ENCODE results near the gene ZNF888. TPM values are rescaled to one million over a fixed set of nuclear protein-coding genes. Genes with fewer than 3 reads are reported as not detected.
"Not testable (repeated sequence)": the region's sequence is repeated elsewhere in the genome, so short reads cannot be mapped to it uniquely, and the experiment has no call there.

Gene ZNF888
- total and polyA plus RNA-seq, 2 donors (not counting 1 experiment from before 2014, with no cell fraction given), result 2.7 to 15.6 TPM

DNA sequence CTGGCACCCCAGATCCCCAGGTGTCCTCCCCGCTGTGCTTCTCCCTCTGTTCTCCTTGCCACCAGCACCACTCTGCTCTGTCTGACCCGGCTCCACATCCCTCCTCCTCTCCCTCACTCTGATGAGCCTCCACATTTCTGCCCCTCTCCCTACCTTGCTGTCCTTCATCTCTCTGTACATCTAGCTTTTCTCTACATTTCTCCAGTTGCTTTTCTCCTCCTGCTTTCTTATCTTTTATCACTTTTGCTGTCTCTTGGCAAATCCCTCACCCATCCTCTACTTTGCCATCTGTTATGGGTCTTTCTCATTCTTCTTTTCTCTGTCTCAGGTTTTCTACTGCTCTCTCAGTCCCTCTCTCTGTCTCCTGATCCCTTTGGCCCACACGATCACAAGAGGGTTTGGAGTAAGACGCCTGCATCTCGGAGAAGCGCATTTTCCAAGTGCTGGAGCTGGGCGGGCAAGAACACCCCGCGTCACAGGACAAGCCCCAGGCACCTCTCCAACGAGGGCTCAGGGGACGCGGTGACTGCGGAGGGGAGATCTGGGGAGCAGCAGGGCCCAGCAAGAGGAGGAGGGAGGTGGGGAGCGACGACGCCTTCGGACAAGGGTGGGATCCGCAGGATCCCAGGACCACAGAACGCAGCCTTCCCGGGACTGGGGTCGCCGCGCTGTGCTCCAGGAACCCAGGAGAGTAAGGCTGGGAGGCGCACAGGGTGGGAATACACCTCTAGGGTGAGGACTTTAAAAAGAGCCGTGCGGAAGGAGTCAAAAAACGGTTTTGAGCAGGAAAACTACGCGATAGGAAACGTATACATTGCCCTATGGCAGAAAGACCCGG lies 66.5 kb downstream of the ZNF888 start:
- POLR2A ChIA-PET; ATAC-seq (ENCODE audit: low read depth); CTCF ChIA-PET; H3K27me3 ChIP-seq (replicated peaks in 1 of 4; ENCODE audit: control extremely low read depth in 1 of 4, control insufficient read depth in 3 of 4, insufficient read depth in 4 of 4, low read length in 3 of 4); H4K20me1 ChIP-seq (ENCODE audit: control insufficient read depth, insufficient read depth, low read length, poor library complexity, severe bottlenecking); H3K4me1 ChIP-seq (ENCODE audit: control insufficient read depth in 2 of 2, insufficient read depth in 2 of 2, low read length in 2 of 2); H3K9me3 Mint-ChIP-seq (ENCODE audit: insufficient read depth); H3K27me3 Mint-ChIP-seq; H3K9me3 ChIP-seq (ENCODE audit: control extremely low read depth in 1 of 3, control insufficient read depth in 2 of 3, insufficient read depth in 1 of 3, low read length in 2 of 3): not testable (repeated sequence)
- peak; percentile 15 for DNase-seq
- Mint-ChIP-seq H3K4me1 (peaks cover 22% of the 10 kb centered on the region), H3K27ac (peak overlapping the region; percentile 85), H3K4me3 (peak overlapping the region; percentile 93)
- Histone ChIP-seq H3K9ac (ENCODE audit: low read length) (peak overlapping the region; percentile 83), H3K27ac (ENCODE audit: low read length in 2 of 2) (peak overlapping the region; percentile 55 to 76), H3K4me2 (replicated peaks; ENCODE audit: low read depth, low read length, poor library complexity, severe bottlenecking) (peak overlapping the region; percentile 88), H2AFZ (ENCODE audit: insufficient read depth, low read depth, low read length, poor library complexity, severe bottlenecking) (peak overlapping the region; percentile 95), H3K36me3 (replicated peaks in 1 of 2; ENCODE audit: control extremely low read depth in 1 of 2, control insufficient read depth in 1 of 2, extremely low read depth in 1 of 2, insufficient read depth in 2 of 2, low read length in 1 of 2) (peaks cover 4 to 19% of the 10 kb centered on the region in 2 experiments), H3K4me3 (ENCODE audit: control extremely low read depth in 1 of 5, extremely low read depth in 1 of 5, insufficient read depth in 1 of 5, low read depth in 2 of 5, low read length in 4 of 5) (peak overlapping the region; percentile 74 to 82 (median 78)), H3K79me2 (ENCODE audit: control insufficient read depth, insufficient read depth, low read length) (peaks cover 22% of the 10 kb centered on the region)
- intact Hi-C loops (cut with micrococcal nuclease), result loop anchor here (1.0 kb wide), 1 partner anchor 41 kb away; the partner anchor contains the start of gene ZNF320
- WGBS (ENCODE audit: insufficient coverage), result 1% methylated on average over 18 of the region's 31 CpGs

Small RNAs within 50 kb of the gene (small RNA-seq; reads per million reads assigned to genes)
- not detected for gene ZNF320 (ENCODE audit: insufficient read length, low read depth, low replicate concordance)

Other genes with a start within 250 kb of the ZNF888 start
- 51.5 and 57.9 TPM in 2 replicates for gene ZNF611, start 188.4 kb downstream of the ZNF888 start, total RNA-seq
- 5.7 and 10.2 TPM in 2 replicates for gene ZNF611, start 188.4 kb downstream of the ZNF888 start, polyA plus RNA-seq
- gene ZNF600, start 136.6 kb downstream of the ZNF888 start, total RNA-seq, result 41.7 and 51.6 TPM in 2 replicates
- gene ZNF600, start 136.6 kb downstream of the ZNF888 start, polyA plus RNA-seq, result 27.2 and 40.6 TPM in 2 replicates
- gene ZNF28, start 101.8 kb downstream of the ZNF888 start, total RNA-seq, result 26.2 and 27.4 TPM in 2 replicates
- 3.6 and 3.7 TPM in 2 replicates for gene ZNF28, start 101.8 kb downstream of the ZNF888 start, polyA plus RNA-seq
- 35.3 and 37.7 TPM in 2 replicates for gene ZNF468, start 65.8 kb downstream of the ZNF888 start, total RNA-seq
- 12.6 and 14.3 TPM in 2 replicates for gene ZNF468, start 65.8 kb downstream of the ZNF888 start, polyA plus RNA-seq
- gene ZNF320, start 25.8 kb downstream of the ZNF888 start, total RNA-seq, result 33.1 and 36.0 TPM in 2 replicates
- 7.8 and 14.5 TPM in 2 replicates for gene ZNF320, start 25.8 kb downstream of the ZNF888 start, polyA plus RNA-seq
- 22.3 and 25.0 TPM in 2 replicates for gene ZNF816, start 39.5 kb upstream of the ZNF888 start, total RNA-seq
- gene ZNF816, start 39.5 kb upstream of the ZNF888 start, polyA plus RNA-seq, result 3.5 and 4.5 TPM in 2 replicates
- 0.49 TPM in 1 of 2 replicates, not detected in the other for gene ERVV-1, start 90.5 kb upstream of the ZNF888 start, total RNA-seq
- gene ERVV-1, start 90.5 kb upstream of the ZNF888 start, polyA plus RNA-seq, result not detected in 2 replicates
- gene ERVV-2, start 121.3 kb upstream of the ZNF888 start, total RNA-seq, result not detected in 2 replicates
- not detected in 2 replicates for gene ERVV-2, start 121.3 kb upstream of the ZNF888 start, polyA plus RNA-seq
- 87.8 and 97.5 TPM in 2 replicates for gene ZNF160, start 180.0 kb upstream of the ZNF888 start, total RNA-seq
- gene ZNF160, start 180.0 kb upstream of the ZNF888 start, polyA plus RNA-seq, result 49.9 and 63.6 TPM in 2 replicates
- gene ZNF415, start 209.5 kb upstream of the ZNF888 start, total RNA-seq, result 6.7 and 8.2 TPM in 2 replicates
- gene ZNF415, start 209.5 kb upstream of the ZNF888 start, polyA plus RNA-seq, result 4.2 and 4.5 TPM in 2 replicates
- gene ZNF347, start 235.6 kb upstream of the ZNF888 start, total RNA-seq, result 31.6 and 40.5 TPM in 2 replicates
- gene ZNF347, start 235.6 kb upstream of the ZNF888 start, polyA plus RNA-seq, result 3.0 and 3.3 TPM in 2 replicates

All from B cell (primary cell).